NOMO-1 (cell line): ENCODE data around the gene RASGRP1.
"Not testable (repeated sequence)": the region's sequence is repeated elsewhere in the genome, so short reads cannot be mapped to it uniquely, and the experiment has no call there.

ENCODE experiments used
- DNase-seq, 2 experiments: peaks; one replicate each; lab custom pipeline; 2025; ENCODE audit not compliant: unreplicated experiment in 2 of 2; lab: John Stamatoyannopoulos, UW

Gene RASGRP1

GRCh38 chr15:38564557-38565286 lies at the start of gene RASGRP1:
TSS of gene RASGRP1 (minus strand) at chr15:38564814. CDS start at chr15:38564628, 186 bp downstream.
- peak; percentile 53 to 80 for DNase-seq

DNA sequence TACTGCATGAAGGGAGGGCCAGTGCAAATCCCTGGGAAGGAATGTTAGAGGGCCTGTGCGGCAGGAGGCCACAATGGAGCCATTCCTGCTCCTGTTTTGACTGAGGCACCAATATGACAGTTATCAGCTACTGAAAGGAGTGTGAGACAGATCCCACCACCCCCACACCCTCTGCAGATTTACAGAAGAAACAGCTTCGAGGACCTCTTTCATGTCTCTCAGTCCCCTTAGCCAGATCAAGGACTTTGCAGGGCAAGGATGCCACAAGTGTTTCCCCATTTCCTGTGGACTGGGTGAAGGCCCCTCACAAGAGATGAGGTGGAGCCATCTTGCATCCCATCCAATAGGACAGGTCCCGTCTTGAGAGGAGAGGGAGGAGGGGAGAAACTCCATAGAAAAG lies 48.5 kb upstream of the RASGRP1 start:
- DNase-seq: no peak

- DNase-seq: no peak
Measured at GRCh38 chr15:38612159-38612863, 47.7 kb upstream of the RASGRP1 start.

- no peak for DNase-seq
Measured at GRCh38 chr15:38611228-38611627, 46.6 kb upstream of the RASGRP1 start.

DNA sequence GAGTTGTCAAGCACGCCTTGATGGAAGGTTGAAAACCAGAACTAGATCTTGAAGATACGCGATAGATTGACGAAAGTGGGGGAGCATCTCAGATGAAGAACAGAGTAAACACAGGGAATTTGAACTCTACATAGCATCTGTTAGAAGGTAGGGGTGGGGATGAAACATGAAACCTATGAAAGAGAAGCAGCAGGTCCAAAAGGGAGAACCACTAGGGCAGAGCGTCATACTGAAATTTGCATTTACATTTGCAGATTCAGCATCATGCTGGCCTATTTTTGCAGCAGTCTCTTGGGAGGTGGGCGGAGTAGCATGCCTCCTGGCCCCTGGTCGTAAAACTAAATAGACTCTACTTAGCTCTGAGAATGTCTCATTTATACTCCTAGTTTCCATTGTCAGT lies 46.1 kb upstream of the RASGRP1 start:
- DNase-seq: no peak

GRCh38 chr15:38609097-38609738 lies 44.6 kb upstream of the RASGRP1 start:
- DNase-seq: no peak

DNA sequence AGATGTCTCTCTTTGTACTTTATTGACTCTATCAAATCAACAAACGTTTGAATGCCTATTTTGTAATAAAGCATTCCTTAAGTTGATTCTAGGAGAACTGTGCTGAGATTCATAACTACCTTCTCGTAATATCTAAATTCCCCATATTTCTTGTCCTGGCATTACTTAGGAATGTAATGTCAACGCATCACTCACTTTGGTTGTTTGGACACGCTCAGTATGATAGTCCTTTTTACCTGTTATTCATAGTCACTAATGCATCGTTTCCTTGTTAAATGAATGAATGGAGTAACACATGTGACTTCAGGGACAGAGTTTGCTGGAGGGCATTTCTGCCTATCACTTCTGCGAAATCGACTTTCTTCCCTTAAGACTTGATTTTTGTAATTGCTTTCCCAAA lies 44.1 kb upstream of the RASGRP1 start:
- DNase-seq: no peak

DNA sequence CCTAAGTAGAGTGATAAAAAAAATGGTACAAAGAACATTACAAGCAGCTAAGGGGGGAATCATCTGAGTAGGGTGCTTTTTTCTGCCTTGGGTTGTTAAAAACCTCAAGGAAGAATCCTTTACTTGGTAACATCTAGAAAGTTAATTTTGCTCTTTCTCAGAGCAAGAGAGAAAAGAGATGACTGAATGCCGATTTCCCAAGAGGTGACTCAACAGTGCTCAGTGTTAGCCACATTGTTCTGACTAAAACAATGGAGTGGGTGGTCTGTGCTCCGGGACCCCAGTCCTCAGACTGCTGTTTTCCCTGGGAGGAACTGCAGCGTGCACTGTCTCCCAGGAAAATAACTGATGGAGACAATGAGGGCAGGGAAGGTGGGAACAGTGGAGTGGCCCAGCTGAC lies 41.1 kb upstream of the RASGRP1 start:
- DNase-seq: no peak

GRCh38 chr15:38603672-38604071 lies 39.1 kb upstream of the RASGRP1 start:
- DNase-seq: no peak

DNA sequence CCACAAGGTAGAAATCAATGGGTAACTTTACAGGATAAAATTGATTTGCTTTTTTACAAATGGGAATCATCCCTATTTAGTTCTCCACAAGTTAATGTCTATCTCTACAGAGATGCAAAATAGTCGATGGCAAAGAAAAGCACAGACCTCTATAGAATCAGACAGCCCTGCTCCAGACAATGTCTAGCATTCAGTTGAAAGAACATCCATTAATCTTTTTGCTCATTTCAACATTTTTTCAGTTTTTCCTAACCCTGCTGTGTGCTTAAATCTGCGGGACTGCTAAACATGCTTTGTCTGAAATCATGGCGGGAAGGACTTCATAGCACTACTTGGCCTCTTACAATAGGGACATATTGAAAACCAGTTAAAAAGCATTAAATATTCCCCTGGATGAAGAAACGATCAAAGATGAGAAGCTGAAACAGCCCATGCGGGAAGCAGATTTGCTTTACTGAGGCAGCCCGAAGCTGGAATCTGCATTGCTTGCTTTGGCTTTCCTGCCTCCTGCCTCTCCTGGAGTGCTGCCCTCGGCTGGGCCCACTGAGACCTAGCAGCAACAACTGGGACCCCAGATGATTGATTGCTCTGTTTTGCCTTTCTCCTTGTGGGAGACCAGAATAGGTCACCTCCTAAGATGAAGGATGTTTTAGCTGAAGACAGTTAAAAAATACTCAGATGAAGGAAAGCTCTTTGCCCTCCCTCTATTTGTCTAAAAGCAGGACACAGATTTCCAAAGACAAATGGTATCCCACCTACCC lies 38.5 kb upstream of the RASGRP1 start:
- DNase-seq: no peak

DNA sequence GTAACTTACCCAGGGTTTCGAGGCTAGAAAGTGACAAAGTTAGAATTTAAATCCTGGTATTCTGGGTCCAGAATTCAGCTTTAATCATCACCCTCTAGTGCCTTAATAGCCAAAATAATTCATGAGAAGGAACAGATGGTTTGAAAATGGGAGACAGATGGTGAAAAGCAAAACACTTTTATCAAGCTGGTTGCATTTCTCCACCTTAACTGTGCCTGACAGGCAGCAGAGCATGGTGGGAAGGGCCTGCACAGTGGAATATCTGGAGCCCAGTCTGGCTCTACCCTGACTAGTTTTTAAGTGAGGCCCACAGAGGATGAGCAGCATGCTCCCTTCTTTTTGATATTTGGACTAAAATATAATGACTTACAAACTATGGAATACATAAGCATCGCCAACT lies 35.6 kb upstream of the RASGRP1 start:
- DNase-seq: no peak

- no peak for DNase-seq
Measured at GRCh38 chr15:38598749-38599148, 34.1 kb upstream of the RASGRP1 start.

DNA sequence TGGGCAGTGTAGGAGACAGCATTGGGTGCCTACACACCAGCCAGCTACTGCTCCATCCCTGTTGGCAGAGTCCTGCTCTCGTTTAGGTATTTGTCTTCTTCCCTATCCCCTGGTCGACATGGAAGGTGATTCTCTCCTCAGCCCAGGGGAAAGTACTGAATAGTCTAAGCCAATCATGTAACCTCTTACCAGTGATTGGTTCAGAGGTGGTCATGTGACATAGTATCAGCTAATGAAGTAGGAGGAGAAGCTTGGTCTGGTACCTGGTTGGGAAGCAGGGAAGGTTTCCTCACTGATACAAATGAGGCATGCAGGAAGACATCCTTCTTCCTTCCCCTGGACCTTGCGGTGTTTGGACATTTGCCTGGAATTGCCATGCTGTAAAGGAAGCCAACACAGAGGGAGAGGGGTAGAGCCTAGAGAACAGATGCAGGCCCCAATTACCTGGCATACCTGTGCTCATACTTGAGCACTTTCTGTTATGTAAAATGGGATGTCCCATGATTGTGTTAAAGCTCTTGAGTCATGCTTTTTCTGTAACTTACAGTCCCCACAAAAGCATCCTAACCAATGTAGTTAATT lies 32.7 kb upstream of the RASGRP1 start:
- DNase-seq: no peak

DNA sequence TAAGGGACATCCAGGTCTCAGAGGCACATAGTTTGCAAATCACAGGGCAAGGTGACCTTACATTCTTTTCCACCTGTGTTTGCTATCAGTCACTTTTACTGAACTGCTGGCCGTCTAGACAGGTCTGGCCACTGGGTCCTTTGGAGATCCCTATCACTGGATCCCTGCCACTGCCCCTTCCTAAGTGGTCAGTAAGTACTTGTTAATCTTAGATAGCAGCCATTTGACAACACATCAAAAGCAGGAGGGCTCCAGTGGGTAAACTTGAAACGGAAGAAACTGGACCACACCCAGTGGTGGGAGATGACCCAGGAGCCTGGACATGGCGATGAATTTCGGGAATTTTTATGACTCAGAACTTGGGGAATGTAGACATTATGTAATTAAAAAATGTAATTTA lies 28.9 kb upstream of the RASGRP1 start:
- DNase-seq: no peak

- DNase-seq: peak; percentile 82 to 91
Measured at GRCh38 chr15:38589502-38589901, 24.9 kb upstream of the RASGRP1 start.

DNA sequence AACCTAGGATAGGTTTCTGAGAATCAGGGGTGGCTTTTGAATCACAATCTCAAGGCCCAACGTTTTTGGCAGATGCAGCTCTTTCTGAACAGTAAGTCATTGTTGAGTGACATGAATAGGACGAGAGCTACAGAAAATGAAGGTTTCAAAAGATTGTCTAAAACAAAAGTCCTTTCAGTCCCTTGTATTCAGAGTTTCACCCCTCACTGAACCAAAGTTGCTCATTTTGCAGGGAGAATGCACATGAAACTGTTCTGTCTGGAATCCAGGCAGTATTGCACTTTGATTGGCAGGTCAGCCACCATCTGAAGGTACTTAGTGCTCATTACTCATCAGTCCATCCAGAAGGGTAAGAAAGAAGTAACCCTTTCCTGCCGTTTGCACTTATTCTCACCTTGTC lies 24.1 kb upstream of the RASGRP1 start:
- DNase-seq: no peak

- no peak for DNase-seq
Measured at GRCh38 chr15:38587214-38587613, 22.6 kb upstream of the RASGRP1 start.

DNA sequence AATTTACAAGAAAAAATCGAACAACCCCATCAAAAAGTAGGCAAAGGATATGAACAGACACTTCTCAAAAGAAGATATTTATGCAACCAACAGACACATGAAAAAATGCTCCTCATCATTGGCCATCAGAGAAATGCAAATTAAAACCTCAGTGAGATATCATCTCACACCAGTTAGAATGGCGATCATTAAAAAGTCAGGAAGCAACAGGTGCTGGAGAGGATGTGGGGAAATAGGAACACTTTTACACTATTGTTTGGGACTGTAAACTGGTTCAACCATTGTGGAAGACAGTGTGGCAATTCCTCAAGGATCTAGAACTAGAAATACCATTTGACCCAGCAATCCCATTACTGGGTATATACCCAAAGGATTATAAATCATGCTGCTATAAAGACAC lies 21.4 kb upstream of the RASGRP1 start:
- not testable (repeated sequence) for DNase-seq

GRCh38 chr15:38578626-38579025 lies 14.0 kb upstream of the RASGRP1 start:
- DNase-seq: no peak

DNA sequence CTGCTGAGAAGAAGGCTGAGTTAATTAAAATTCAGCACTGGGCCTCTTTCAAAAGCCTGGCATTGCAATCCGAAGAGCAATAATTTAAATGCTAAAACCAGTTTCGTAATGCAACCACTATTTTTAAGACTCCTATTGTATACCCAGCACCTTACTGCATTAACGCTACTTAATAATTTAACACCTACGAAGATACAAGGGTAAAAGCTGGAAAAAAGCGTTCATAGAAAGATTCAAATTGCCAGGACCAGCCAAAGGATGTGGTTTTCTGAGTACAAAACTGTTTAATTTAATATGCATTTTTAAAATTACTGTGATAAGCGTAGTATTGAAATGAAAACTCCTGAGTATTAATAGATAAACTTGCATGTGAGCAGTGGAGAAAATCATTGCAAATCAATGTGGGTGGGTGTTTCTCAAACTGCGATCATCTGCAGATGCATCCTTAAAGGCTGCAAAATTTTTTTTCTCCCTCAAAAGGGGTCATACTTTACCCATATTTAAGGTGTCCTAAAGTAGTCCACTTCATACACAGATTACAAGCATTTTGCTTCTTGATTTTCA lies 12.9 kb upstream of the RASGRP1 start:
- DNase-seq: no peak
